Mesenchymal stem cell (in vitro differentiated cells and primary cell): Measurements from ENCODE around the gene KISS1R.

Experiments
- DNase-seq: peaks from one replicate; pipeline ENCODE4 v3.0.0-alpha.2; 2013
- H2AFZ ChIP-seq: one replicate; pipeline ENCODE4 v1.6.1; 2013; ENCODE audit warnings: low read depth, mild to moderate bottlenecking, control low read depth, inconsistent platforms, low read length, moderate library complexity
- H2AK5ac ChIP-seq: 2 replicates; pipeline ENCODE4 v1.6.1; 2013; ENCODE audit warnings: low read length, moderate library complexity, mild to moderate bottlenecking, inconsistent platforms; ENCODE audit not compliant: severe bottlenecking
- H2BK120ac ChIP-seq: one replicate; pipeline ENCODE4 v1.6.1; 2013; ENCODE audit warnings: low read depth, mild to moderate bottlenecking, inconsistent platforms, low read length, moderate library complexity
- H2BK12ac ChIP-seq, 2 experiments: one replicate each; pipeline ENCODE4 v1.6.1; 2013; ENCODE audit warnings: inconsistent platforms in 2 of 2, low read length in 2 of 2, mild to moderate bottlenecking in 2 of 2, moderate library complexity in 2 of 2, control low read depth in 1 of 2
- H2BK15ac ChIP-seq: one replicate; pipeline ENCODE4 v1.6.1; 2013; ENCODE audit warnings: mild to moderate bottlenecking, low read depth, inconsistent platforms; ENCODE audit not compliant: poor library complexity, severe bottlenecking
- H2BK5ac ChIP-seq: 2 replicates; pipeline ENCODE4 v1.6.1; 2013; ENCODE audit warnings: low read depth, mild to moderate bottlenecking, low read length, control low read depth, inconsistent platforms; ENCODE audit not compliant: poor library complexity, severe bottlenecking
- H3K14ac ChIP-seq, 2 experiments: one replicate each; pipeline ENCODE4 v1.6.1; 2013; ENCODE audit warnings: inconsistent platforms in 2 of 2, low read length in 2 of 2, control low read depth in 1 of 2, mild to moderate bottlenecking in 1 of 2, moderate library complexity in 1 of 2
- H3K18ac ChIP-seq, 2 experiments: one replicate each; pipeline ENCODE4 v1.6.1; 2013; ENCODE audit warnings: inconsistent platforms in 2 of 2, low read length in 2 of 2, control low read depth in 1 of 2, low read depth in 1 of 2, mild to moderate bottlenecking in 1 of 2
- H3K23ac ChIP-seq, 2 experiments: one replicate each; pipeline ENCODE4 v1.6.1; 2013; ENCODE audit warnings: inconsistent platforms in 2 of 2, low read length in 2 of 2, mild to moderate bottlenecking in 2 of 2, moderate library complexity in 2 of 2, control low read depth in 1 of 2
- H3K27ac ChIP-seq: 2 replicates; pipeline ENCODE4 v1.5.1; 2013; ENCODE audit warnings: mild to moderate bottlenecking, moderate library complexity, low read length, control low read depth, inconsistent platforms; ENCODE audit not compliant: poor library complexity, severe bottlenecking
- H3K27me3 ChIP-seq, 2 experiments: 2 replicates each; pipeline versions ENCODE4 v1.6.1 to v1.7.0; 2013; ENCODE audit warnings: low read length in 2 of 2, mild to moderate bottlenecking in 2 of 2, moderate library complexity in 2 of 2, control low read depth in 1 of 2, inconsistent platforms in 1 of 2; ENCODE audit not compliant: control insufficient read depth in 1 of 2, insufficient read depth in 1 of 2
- H3K36me3 ChIP-seq, 2 experiments: 2 replicates each; pipeline versions ENCODE4 v1.6.1 to v1.7.0; 2013; ENCODE audit warnings: low read length in 2 of 2, control low read depth in 1 of 2, inconsistent platforms in 1 of 2, low read depth in 1 of 2, mild to moderate bottlenecking in 1 of 2; ENCODE audit not compliant: insufficient read depth in 2 of 2, control insufficient read depth in 1 of 2
- H3K4ac ChIP-seq, 2 experiments: one replicate each; pipeline ENCODE4 v1.6.1; 2013; ENCODE audit warnings: inconsistent platforms in 2 of 2, low read length in 2 of 2, mild to moderate bottlenecking in 2 of 2, moderate library complexity in 2 of 2, control low read depth in 1 of 2, low read depth in 1 of 2
- H3K4me1 ChIP-seq: 2 replicates; pipeline ENCODE4 v1.6.1; 2013; ENCODE audit warnings: low read depth, low read length, control low read depth; ENCODE audit not compliant: control insufficient read depth, insufficient read depth
- H3K4me2 ChIP-seq: 2 replicates; pipeline ENCODE4 v1.6.1; 2013; ENCODE audit warnings: low read length, mild to moderate bottlenecking, inconsistent platforms; ENCODE audit not compliant: poor library complexity, severe bottlenecking
- H3K4me3 ChIP-seq, 2 experiments: 2 replicates each; pipeline versions ENCODE4 v1.5.1 to v1.7.0; 2013; ENCODE audit warnings: low read length in 2 of 2, mild to moderate bottlenecking in 2 of 2, control low read depth in 1 of 2, low read depth in 1 of 2; ENCODE audit not compliant: insufficient read depth in 1 of 2
- H3K79me1 ChIP-seq: replicated peaks from 2 replicates; pipeline ENCODE4 v1.6.1; 2013; ENCODE audit warnings: mild to moderate bottlenecking, control low read depth, low read length, inconsistent platforms; ENCODE audit not compliant: poor library complexity, severe bottlenecking
- H3K9ac ChIP-seq: 2 replicates; pipeline ENCODE4 v1.7.0; 2013; ENCODE audit warnings: mild to moderate bottlenecking, low read length, moderate library complexity
- H3K9me3 ChIP-seq: 2 replicates; pipeline ENCODE4 v1.7.0; 2013; ENCODE audit warnings: mild to moderate bottlenecking, low read length; ENCODE audit not compliant: control insufficient read depth
- H4K8ac ChIP-seq: one replicate; pipeline ENCODE4 v1.6.1; 2013; ENCODE audit warnings: inconsistent platforms, mild to moderate bottlenecking, low read length, moderate library complexity
- H4K91ac ChIP-seq: one replicate; pipeline ENCODE4 v1.6.1; 2013; ENCODE audit warnings: mild to moderate bottlenecking, low read length, inconsistent platforms
- WGBS: methylation state at CpG from one replicate; pipeline ENCODE4 v1.1.7; 2013; ENCODE audit warnings: mixed read lengths; 5-methylcytosine and 5-hydroxymethylcytosine counted together

KISS1R gene

GRCh38 chr19:934865-935479 is 17.8 kb downstream of the KISS1R start:
- Histone ChIP-seq H3K4ac (peak overlapping the region; percentile 7 to 36), H2AFZ (no peak overlapping the region), H3K4me3 (no peak overlapping the region), H3K23ac (peak overlapping the region in 1 of 2 experiments; percentile 14), H3K9ac (no peak overlapping the region), H3K18ac (peak overlapping the region; percentile 67 to 93), H2BK12ac (peak overlapping the region in 1 of 2 experiments; percentile 89), H3K79me1 (no peaks in the 10 kb centered on the region), H3K4me1 (peaks cover 52% of the 10 kb centered on the region), H3K27ac (peak overlapping the region; percentile 99), H2AK5ac (peak overlapping the region; percentile 76), H3K4me2 (no peak overlapping the region), H2BK5ac (peak overlapping the region; percentile 91), H3K9me3 (no peaks in the 10 kb centered on the region), H3K27me3 (no peaks in the 10 kb centered on the region), H4K8ac (no peak overlapping the region), H4K91ac (peak overlapping the region; percentile 8), H2BK120ac (no peak overlapping the region), H3K36me3 (peaks cover 39 to 87% of the 10 kb centered on the region in 2 experiments), H3K14ac (no peak overlapping the region), H2BK15ac (no peak overlapping the region)
- WGBS, result 93% methylated on average over 31 of the region's 31 CpGs
- no peak for DNase-seq

DNA sequence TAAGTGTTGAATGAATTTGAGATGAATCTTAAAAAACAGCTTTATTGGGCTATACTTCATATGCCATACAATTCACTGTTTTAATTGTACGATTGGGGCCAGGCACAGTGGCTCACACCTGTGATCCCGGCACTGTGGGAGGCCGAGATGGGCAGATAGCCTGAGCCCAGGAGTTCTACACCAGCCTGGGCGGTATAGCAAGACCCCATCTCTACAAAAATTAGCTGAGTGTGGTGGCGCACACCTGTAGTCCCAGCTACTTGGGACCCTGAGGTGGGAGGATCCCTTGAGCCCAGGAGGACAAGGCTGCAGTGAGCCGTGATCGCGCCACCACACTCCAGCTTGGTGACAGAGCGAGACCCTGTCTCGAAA is 19.0 kb downstream of the KISS1R start:
- peaks cover 60% of the 10 kb centered on the region for H3K4me1 ChIP-seq
- no peaks in the 10 kb centered on the region for H3K79me1 ChIP-seq
- no peak overlapping the region for H4K91ac ChIP-seq
- no peak overlapping the region for H3K14ac ChIP-seq
- no peak overlapping the region for H3K27ac ChIP-seq
- DNase-seq, result no peak
- no peak overlapping the region for H2AK5ac ChIP-seq
- no peaks in the 10 kb centered on the region for H3K9me3 ChIP-seq
- no peak overlapping the region for H2BK12ac ChIP-seq
- WGBS, result 92% methylated on average over 10 of the region's 10 CpGs
- H2BK15ac ChIP-seq, result no peak overlapping the region
- H3K4me3 ChIP-seq, result no peak overlapping the region
- peaks cover 32 to 89% of the 10 kb centered on the region in 2 experiments for H3K36me3 ChIP-seq
- H3K4ac ChIP-seq, result no peak overlapping the region
- no peak overlapping the region for H2BK5ac ChIP-seq
- no peak overlapping the region for H4K8ac ChIP-seq
- H3K18ac ChIP-seq, result no peak overlapping the region
- no peak overlapping the region for H3K9ac ChIP-seq
- H2AFZ ChIP-seq, result no peak overlapping the region
- no peak overlapping the region for H3K4me2 ChIP-seq
- no peak overlapping the region for H3K23ac ChIP-seq
- H2BK120ac ChIP-seq, result no peak overlapping the region
- no peaks in the 10 kb centered on the region for H3K27me3 ChIP-seq

DNA sequence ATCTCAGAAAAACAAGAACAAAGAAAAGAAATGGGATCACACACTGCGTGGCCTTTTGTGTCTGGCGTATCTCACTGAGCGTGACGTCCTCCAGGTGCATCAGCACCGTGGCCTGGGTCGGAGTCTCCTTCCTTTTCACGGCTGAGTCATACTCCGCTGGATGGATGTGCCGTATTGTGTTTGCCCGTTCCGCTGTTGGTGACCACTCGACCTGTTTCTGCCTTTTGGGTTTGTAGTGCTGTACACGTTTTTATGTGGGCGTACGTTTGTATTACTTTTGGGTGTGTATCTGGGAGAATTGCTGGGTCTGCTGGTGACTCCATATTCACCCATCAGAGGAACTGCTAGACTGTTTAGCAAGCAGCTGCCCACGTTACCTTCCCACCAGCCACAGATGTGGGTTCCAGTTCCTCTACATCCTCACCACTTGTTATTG is 20.1 kb downstream of the KISS1R start:
- no peak overlapping the region for H2AK5ac ChIP-seq
- DNase-seq, result no peak
- H2AFZ ChIP-seq, result no peak overlapping the region
- no peak overlapping the region for H2BK120ac ChIP-seq
- H3K9ac ChIP-seq, result no peak overlapping the region
- H4K91ac ChIP-seq, result peak overlapping the region; percentile 23
- no peak overlapping the region for H2BK12ac ChIP-seq
- H3K4me2 ChIP-seq, result no peak overlapping the region
- no peak overlapping the region for H3K4me3 ChIP-seq
- no peak overlapping the region for H3K14ac ChIP-seq
- H2BK5ac ChIP-seq, result no peak overlapping the region
- H4K8ac ChIP-seq, result no peak overlapping the region
- H3K9me3 ChIP-seq, result no peaks in the 10 kb centered on the region
- no peaks in the 10 kb centered on the region for H3K27me3 ChIP-seq
- H3K36me3 ChIP-seq, result peaks cover 28 to 89% of the 10 kb centered on the region in 2 experiments
- no peak overlapping the region for H3K23ac ChIP-seq
- H3K4me1 ChIP-seq, result peaks cover 61% of the 10 kb centered on the region
- 87% methylated on average over 14 of the region's 16 CpGs for WGBS
- no peak overlapping the region for H3K4ac ChIP-seq
- H3K18ac ChIP-seq, result no peak overlapping the region
- no peaks in the 10 kb centered on the region for H3K79me1 ChIP-seq
- H2BK15ac ChIP-seq, result no peak overlapping the region
- H3K27ac ChIP-seq, result no peak overlapping the region

- Histone ChIP-seq H3K9me3 (no peaks in the 10 kb centered on the region), H2BK5ac (no peak overlapping the region), H3K27ac (peak overlapping the region; percentile 42), H4K91ac (peak overlapping the region; percentile 22), H2AK5ac (peak overlapping the region; percentile 35), H3K4me1 (peaks cover 56% of the 10 kb centered on the region), H3K18ac (no peak overlapping the region), H2BK120ac (no peak overlapping the region), H3K23ac (no peak overlapping the region), H2AFZ (no peak overlapping the region), H3K27me3 (no peaks in the 10 kb centered on the region), H2BK12ac (peak overlapping the region; percentile 18), H3K4ac (no peak overlapping the region), H3K79me1 (no peaks in the 10 kb centered on the region), H3K9ac (no peak overlapping the region), H3K36me3 (peaks cover 35 to 91% of the 10 kb centered on the region in 2 experiments), H3K4me3 (peak overlapping the region in 1 of 2 experiments; percentile 14), H4K8ac (peak overlapping the region; percentile 13), H2BK15ac (no peak overlapping the region), H3K14ac (no peak overlapping the region), H3K4me2 (no peak overlapping the region)
- 92% methylated on average over 21 of the region's 23 CpGs for WGBS
- DNase-seq, result no peak
Observed at GRCh38 chr19:938233-938923, 21.2 kb downstream of the KISS1R start.
